ENCODE data around the gene ABI3BP. TPM values are rescaled to one million over a fixed set of nuclear protein-coding genes. Genes with fewer than 3 reads are reported as not detected.

Gene ABI3BP
- total RNA-seq, 4 donors from 2014 or later: 18.2 to 77.0 (median 29.4) TPM

GRCh38 chr3:100941451-100941850 is 51.8 kb downstream of the ABI3BP start:
- no peak for DNase-seq
- H3K27ac ChIP-seq: no peak overlapping the region
- H3K36me3 ChIP-seq: no peaks in the 10 kb centered on the region
- no peak overlapping the region for H3K4me3 ChIP-seq
- no peaks in the 10 kb centered on the region for H3K9me3 ChIP-seq
- no peaks in the 10 kb centered on the region for H3K4me1 ChIP-seq
- TF ChIP-seq POLR2A (IDR thresholded peaks at IDR 0.05) (no peak), CTCF (IDR thresholded peaks at IDR 0.05) (no peak)
- no peaks in the 10 kb centered on the region for H3K27me3 ChIP-seq

- TF ChIP-seq POLR2A (IDR thresholded peaks at IDR 0.05): no peak
- TF ChIP-seq CTCF (IDR thresholded peaks at IDR 0.05): no peak
- Histone ChIP-seq H3K27me3 (no peaks in the 10 kb centered on the region), H3K27ac (no peak overlapping the region), H3K36me3 (no peaks in the 10 kb centered on the region), H3K4me3 (no peak overlapping the region), H3K9me3 (no peaks in the 10 kb centered on the region), H3K4me1 (no peaks in the 10 kb centered on the region)
- no peak for DNase-seq
These were observed 52.2 kb downstream of the ABI3BP start for GRCh38 chr3:100941041-100941440.

GRCh38 chr3:100936931-100937330 is 56.3 kb downstream of the ABI3BP start:
- no peak overlapping the region for H3K4me3 ChIP-seq
- no peaks in the 10 kb centered on the region for H3K27me3 ChIP-seq
- H3K4me1 ChIP-seq: no peaks in the 10 kb centered on the region
- H3K9me3 ChIP-seq: no peaks in the 10 kb centered on the region
- H3K36me3 ChIP-seq: no peaks in the 10 kb centered on the region
- no peak overlapping the region for H3K27ac ChIP-seq
- no peak for DNase-seq
- TF ChIP-seq CTCF (IDR thresholded peaks at IDR 0.05): no peak
- TF ChIP-seq POLR2A (IDR thresholded peaks at IDR 0.05): no peak

- no peaks in the 10 kb centered on the region for H3K36me3 ChIP-seq
These were observed 60.7 kb downstream of the ABI3BP start for GRCh38 chr3:100932491-100932890.

GRCh38 chr3:100928638-100929428 is 64.4 kb downstream of the ABI3BP start:
- no peak for DNase-seq
- H3K27ac ChIP-seq: no peak overlapping the region
- TF ChIP-seq POLR2A (IDR thresholded peaks at IDR 0.05) (no peak), CTCF (IDR thresholded peaks at IDR 0.05) (no peak)

More at GRCh38 chr3:100932491-100932890, 60.7 kb downstream of the ABI3BP start:
- Histone ChIP-seq H3K4me1 (no peaks in the 10 kb centered on the region), H3K27me3 (no peaks in the 10 kb centered on the region), H3K9me3 (no peaks in the 10 kb centered on the region), H3K27ac (no peak overlapping the region), H3K4me3 (no peak overlapping the region)
- no peak for DNase-seq
- TF ChIP-seq CTCF (IDR thresholded peaks at IDR 0.05): no peak
- no peak for TF ChIP-seq POLR2A (IDR thresholded peaks at IDR 0.05)

More at GRCh38 chr3:100928638-100929428, 64.4 kb downstream of the ABI3BP start:
- Histone ChIP-seq H3K4me3 (no peak overlapping the region), H3K9me3 (no peaks in the 10 kb centered on the region), H3K36me3 (no peaks in the 10 kb centered on the region), H3K4me1 (no peaks in the 10 kb centered on the region), H3K27me3 (no peaks in the 10 kb centered on the region)

All from Peyer's patch (tissue), 4 donors.